Osteocyte (in vitro differentiated cells): ENCODE results near the gene OR5H6. TPM values are rescaled to one million over a fixed set of nuclear protein-coding genes. Genes with fewer than 3 reads are reported as not detected.

Source experiments
- DNase-seq: peaks from one replicate; pipeline ENCODE4 v3.0.0; 2021; ENCODE audit warnings: mixed read lengths; ENCODE audit not compliant: unreplicated experiment; ENCODE audit errors: extremely low spot score
- H3K27ac Mint-ChIP-seq: one replicate; pipeline ENCODE4 v1.8.0; 2021; ENCODE audit warnings: mild to moderate bottlenecking, mixed read lengths; ENCODE audit not compliant: unreplicated experiment
- H3K27me3 Mint-ChIP-seq: one replicate; pipeline ENCODE4 v1.8.0; 2021; ENCODE audit warnings: mixed read lengths; ENCODE audit not compliant: unreplicated experiment
- H3K36me3 Mint-ChIP-seq: one replicate; pipeline ENCODE4 v1.8.0; 2021; ENCODE audit warnings: mixed read lengths; ENCODE audit not compliant: unreplicated experiment
- H3K4me1 Mint-ChIP-seq: one replicate; pipeline ENCODE4 v1.8.0; 2021; ENCODE audit warnings: mixed read lengths; ENCODE audit not compliant: unreplicated experiment
- H3K4me3 Mint-ChIP-seq: one replicate; pipeline ENCODE4 v1.8.0; 2021; ENCODE audit warnings: mild to moderate bottlenecking, moderate library complexity, mixed read lengths; ENCODE audit not compliant: unreplicated experiment
- H3K9me3 Mint-ChIP-seq: one replicate; pipeline ENCODE4 v1.8.0; 2021; ENCODE audit warnings: mixed read lengths; ENCODE audit not compliant: unreplicated experiment
- CTCF ChIP-seq: fragments of 200-600 bp; sonication (generic); IDR thresholded peaks from 2 replicates; pipeline ENCODE4 v1.5.0; 2021; ENCODE audit warnings: antibody characterized with exemption, mild to moderate bottlenecking, moderate library complexity
- total RNA-seq: library from RNA; stranded (reverse); gene quantifications from 2 replicates; pipeline ENCODE4 v1.2.1, GENCODE V29; 2021

The OR5H6 gene
- total RNA-seq, 1 donor from 2014 or later: not detected

GRCh38 chr3:98290916-98291315 is 26.9 kb downstream of the OR5H6 start:
- Mint-ChIP-seq H3K27me3 (no peaks in the 10 kb centered on the region), H3K36me3 (no peaks in the 10 kb centered on the region), H3K4me3 (no peak overlapping the region), H3K27ac (no peak overlapping the region), H3K4me1 (no peaks in the 10 kb centered on the region), H3K9me3 (no peaks in the 10 kb centered on the region)
- DNase-seq: no peak
- no peak for TF ChIP-seq CTCF

- no peak for TF ChIP-seq CTCF
- H3K27me3 Mint-ChIP-seq: no peaks in the 10 kb centered on the region
- H3K36me3 Mint-ChIP-seq: no peaks in the 10 kb centered on the region
- no peak for DNase-seq
- no peaks in the 10 kb centered on the region for H3K4me1 Mint-ChIP-seq
- H3K27ac Mint-ChIP-seq: no peak overlapping the region
- H3K9me3 Mint-ChIP-seq: no peaks in the 10 kb centered on the region
- no peak overlapping the region for H3K4me3 Mint-ChIP-seq
These were observed 27.4 kb downstream of the OR5H6 start for GRCh38 chr3:98291332-98291957.

Other genes with a start within 250 kb of the OR5H6 start
- not detected in 2 replicates for gene GABRR3, start 228.9 kb upstream of the OR5H6 start, total RNA-seq
- not detected in 2 replicates for gene OR5AC2, start 177.1 kb upstream of the OR5H6 start, total RNA-seq
- gene OR5H1, start 133.5 kb upstream of the OR5H6 start, total RNA-seq: not detected in 2 replicates
- gene OR5H14, start 116.8 kb upstream of the OR5H6 start, total RNA-seq: not detected in 2 replicates
- gene OR5H15, start 97.5 kb upstream of the OR5H6 start, total RNA-seq: not detected in 2 replicates
- gene OR5H2, start 18.3 kb downstream of the OR5H6 start, total RNA-seq: not detected in 2 replicates
- gene OR5K4, start 89.6 kb downstream of the OR5H6 start, total RNA-seq: not detected in 2 replicates
- gene OR5K3, start 126.4 kb downstream of the OR5H6 start, total RNA-seq: not detected in 2 replicates
- gene OR5K1, start 199.0 kb downstream of the OR5H6 start, total RNA-seq: not detected in 2 replicates
- not detected in 2 replicates for gene OR5K2, start 233.4 kb downstream of the OR5H6 start, total RNA-seq